GM21786 (cell line): ENCODE data around the gene HBA1.
"Not testable (repeated sequence)": the region's sequence is repeated elsewhere in the genome, so short reads cannot be mapped to it uniquely, and the experiment has no call there.

Experiments
- ATAC-seq: cut with Tn5 transposase; IDR thresholded peaks from one replicate; pipeline ENCODE4 v1.9.1; 2021; ENCODE audit not compliant: unreplicated experiment

HBA1 gene

DNA sequence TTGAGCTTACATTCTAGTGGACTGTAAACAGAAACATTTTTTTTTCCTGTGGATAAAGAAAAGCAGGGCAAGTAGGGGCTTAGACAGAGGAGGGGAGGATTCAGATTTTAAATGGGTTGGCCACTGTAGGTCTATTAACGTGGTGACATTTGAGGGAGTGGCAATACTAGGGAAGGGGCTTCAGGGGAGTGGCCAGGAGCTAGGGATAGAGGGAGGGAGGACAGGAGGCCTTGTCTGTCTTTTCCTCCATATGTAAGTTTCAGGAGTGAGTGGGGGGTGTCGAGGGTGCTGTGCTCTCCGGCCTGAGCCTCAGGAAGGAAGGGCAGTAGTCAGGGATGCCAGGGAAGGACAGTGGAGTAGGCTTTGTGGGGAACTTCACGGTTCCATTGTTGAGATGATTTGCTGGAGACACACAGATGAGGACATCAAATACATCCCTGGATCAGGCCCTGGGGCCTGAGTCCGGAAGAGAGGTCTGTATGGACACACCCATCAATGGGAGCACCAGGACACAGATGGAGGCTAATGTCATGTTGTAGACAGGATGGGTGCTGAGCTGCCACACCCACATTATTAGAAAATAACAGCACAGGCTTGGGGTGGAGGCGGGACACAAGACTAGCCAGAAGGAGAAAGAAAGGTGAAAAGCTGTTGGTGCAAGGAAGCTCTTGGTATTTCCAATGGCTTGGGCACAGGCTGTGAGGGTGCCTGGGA is 17.2 kb upstream of the HBA1 start:
- ATAC-seq: no peak

DNA sequence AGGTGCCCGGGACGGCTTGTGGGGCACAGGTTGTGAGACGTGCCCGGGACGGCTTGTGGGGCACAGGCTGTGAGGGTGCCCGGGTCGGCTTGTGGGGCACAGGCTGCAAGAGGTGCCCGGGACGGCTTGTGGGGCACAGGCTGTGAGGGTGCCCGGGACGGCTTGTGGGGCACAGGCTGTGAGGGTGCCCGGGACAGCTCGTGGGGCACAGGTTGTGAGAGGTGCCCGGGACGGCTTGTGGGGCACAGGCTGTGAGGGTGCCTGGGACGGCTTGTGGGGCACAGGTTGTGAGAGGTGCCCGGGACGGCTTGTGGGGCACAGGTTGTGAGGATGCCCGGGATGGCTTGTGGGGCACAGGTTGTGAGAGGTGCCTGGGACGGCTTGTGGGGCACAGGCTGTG is 16.2 kb upstream of the HBA1 start:
- not testable (repeated sequence) for ATAC-seq

DNA sequence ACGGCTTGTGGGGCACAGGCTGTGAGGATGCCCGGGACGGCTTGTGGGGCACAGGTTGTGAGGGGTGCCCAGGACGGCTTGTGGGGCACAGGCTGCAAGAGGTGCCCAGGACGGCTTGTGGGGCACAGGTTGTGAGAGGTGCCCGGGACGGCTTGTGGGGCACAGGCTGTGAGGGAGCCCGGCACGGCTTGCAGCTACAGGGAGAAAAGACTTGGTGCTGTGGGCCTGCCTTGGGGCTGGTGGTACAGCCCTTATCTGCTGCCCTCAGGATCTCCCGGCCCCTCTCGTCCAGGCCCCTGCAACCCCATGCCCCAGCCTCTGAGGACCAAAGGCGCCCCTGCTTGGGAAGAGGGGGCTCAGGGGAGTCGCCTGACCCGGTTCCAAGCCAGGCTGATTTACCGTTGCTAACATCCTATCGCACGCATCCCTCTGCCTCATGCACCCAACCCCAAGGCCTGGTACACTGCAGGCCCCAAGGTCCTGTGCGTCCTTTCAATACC is 15.7 kb upstream of the HBA1 start:
- ATAC-seq: no peak

DNA sequence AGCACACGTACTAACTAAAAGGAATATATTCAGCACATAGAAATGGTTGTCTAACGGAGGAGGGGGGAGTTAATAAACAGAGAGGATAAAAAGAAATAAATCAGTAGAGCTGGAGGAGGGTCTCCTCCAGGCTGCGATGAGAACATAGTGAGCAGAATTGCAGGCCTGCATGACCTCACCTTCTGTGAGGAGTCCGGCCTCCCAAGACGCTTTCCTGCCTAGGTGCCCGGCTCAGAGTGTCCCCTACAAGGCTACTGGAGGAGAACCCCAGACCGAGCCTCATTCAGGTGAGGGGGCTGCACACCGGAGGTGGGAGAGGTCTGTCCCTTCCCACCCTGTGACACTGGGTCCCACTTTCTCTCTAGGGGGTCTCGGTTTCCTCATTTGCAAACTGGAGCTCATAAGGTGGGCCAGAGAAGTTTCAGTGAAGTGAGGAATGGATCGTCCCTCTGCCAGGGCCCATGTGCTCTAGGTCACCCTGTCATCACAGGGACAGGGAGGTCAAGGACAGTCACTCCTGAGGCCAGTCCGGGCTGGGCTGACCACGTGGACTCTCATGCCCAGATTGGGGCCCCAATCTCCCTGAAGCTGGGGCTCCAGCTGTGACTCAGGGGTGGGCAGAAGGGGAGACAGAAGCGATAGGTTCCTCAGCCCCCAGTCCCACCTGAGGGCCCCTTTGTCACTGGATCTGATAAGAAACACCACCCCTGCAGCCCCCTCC is 14.0 kb upstream of the HBA1 start:
- ATAC-seq: no peak

DNA sequence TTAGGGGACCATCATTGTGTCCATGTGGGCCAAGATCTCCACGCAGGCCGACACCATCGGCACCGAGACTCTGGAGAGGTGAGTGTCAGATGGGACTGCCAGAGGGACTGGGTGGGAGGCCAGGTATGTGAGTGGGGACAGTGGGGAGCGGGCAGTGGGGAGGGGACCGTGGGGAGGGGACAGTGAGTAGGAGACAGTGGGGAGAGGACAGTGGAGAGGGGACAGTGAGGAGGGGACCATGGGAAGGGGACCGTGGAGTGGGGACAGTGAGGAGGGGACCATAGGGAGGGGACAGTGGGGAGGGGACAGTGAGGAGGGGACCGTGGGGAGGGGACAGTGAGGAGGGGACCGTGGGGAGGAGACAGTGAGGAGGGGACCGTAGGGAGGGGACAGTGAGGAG is 13.3 kb upstream of the HBA1 start:
- not testable (repeated sequence) for ATAC-seq

DNA sequence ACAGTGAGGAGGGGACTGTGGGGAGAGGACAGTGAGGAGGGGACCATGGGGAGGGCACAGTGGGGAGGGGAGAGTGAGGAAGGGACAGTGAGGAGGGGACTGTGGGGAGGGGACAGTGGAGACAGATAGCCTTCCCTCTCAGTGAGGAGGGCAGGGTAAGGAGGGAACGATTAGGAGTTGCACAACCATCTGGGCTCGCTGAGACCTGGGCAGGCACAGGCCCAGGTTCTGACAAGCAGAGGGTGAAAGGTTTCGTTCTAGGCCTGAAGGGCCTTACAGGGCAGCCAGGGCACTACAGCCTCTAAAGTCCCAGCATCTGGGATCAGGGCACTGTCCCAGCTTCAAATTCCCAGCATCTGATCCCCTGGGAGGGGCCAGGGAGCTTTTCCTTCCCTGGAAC is 12.8 kb upstream of the HBA1 start:
- ATAC-seq: not testable (repeated sequence)

DNA sequence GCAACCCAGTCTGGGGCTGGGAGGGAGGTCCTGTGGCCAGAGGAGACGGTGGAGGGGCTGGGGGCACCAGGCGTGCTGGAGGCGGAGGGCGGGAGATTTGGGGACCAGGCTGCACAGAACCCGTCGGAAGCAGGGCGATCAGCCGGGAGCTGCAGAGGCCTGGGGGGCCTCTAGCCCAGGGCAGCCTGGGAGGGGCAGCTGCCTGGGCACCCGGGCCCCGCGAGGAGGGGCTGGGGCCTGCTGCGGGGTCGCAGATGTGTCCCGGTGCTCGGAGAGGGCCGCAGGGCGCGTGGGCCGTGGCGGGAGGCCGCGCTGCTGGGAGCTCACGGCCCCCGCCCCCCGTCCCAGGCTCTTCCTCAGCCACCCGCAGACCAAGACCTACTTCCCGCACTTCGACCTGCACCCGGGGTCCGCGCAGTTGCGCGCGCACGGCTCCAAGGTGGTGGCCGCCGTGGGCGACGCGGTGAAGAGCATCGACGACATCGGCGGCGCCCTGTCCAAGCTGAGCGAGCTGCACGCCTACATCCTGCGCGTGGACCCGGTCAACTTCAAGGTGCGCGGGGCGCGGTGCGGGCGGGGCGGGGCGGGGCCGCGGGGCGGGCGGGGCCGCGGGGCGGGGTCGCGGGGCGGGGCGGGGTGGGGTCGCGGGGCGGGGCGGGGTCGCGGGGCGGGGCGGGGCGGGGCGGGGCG is 12.2 kb upstream of the HBA1 start:
- ATAC-seq: not testable (repeated sequence)

DNA sequence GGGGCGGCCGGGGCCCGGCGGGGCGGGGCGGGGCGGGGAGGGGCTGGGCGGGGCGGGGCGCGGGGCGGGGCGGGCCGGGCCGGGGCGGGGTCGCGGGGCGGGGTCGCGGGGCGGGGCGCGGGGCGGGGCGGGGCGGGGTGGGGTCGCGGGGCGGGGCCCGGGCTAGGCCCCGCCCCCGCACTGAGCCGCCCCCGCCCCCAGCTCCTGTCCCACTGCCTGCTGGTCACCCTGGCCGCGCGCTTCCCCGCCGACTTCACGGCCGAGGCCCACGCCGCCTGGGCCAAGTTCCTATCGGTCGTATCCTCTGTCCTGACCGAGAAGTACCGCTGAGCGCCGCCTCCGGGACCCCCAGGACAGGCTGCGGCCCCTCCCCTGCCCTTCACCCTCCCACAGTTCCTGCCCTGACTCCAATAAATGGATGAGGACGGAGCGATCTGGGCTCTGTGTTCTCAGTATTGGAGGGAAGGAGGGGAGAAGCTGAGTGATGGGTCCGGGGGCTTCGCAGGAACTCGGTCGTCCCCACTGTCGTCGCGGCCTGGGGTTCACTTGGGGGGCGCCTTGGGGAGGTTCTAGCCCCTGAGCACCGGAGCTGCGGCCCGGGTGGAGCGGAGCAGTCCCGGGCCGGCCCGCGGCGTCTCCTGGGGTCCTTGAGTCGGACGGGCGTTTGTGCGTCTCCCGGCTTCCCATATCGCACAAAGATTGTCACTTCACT is 11.5 kb upstream of the HBA1 start:
- ATAC-seq: no peak

DNA sequence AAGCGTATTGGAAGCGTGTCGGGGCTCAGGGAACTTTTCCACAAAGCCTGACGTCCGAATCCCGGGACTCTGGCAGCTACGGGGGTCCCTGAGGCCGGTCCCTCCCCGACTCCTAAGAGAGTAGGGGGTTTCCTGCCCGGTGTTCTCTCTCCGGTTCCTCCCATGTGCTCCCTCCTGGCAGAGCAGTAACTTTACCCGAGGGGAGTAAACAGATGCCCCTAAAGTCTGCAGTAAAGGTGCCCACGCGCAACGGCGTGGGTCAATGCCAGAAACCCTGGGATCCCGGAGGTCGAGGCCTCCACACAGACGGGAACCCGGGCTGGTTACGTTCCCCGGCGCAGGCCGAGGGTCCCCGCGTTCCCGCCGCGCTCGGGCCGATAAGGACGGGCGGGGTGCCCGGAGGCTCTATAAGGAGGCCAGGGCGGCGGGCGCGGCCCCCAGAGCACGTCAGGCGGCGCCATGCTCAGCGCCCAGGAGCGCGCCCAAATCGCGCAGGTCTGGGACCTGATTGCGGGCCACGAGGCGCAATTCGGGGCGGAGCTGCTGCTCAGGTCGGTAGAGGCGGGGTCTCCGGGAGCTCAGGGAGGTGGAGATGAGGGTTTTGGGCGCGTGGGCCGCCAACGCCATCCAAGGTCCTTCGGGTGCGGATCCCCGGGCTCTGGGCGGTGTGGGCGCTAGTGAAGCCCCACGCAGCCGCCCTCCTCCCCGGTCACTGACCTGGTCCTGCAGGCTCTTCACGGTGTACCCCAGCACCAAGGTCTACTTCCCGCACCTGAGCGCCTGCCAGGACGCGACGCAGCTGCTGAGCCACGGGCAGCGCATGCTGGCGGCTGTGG is 10.7 kb upstream of the HBA1 start, which contains the start of gene HBM:
Gene HBM (plus strand): TSS at position 440 of the 836 bp plus-strand sequence. CDS start 20 bp downstream, at position 460.
- ATAC-seq: no peak

DNA sequence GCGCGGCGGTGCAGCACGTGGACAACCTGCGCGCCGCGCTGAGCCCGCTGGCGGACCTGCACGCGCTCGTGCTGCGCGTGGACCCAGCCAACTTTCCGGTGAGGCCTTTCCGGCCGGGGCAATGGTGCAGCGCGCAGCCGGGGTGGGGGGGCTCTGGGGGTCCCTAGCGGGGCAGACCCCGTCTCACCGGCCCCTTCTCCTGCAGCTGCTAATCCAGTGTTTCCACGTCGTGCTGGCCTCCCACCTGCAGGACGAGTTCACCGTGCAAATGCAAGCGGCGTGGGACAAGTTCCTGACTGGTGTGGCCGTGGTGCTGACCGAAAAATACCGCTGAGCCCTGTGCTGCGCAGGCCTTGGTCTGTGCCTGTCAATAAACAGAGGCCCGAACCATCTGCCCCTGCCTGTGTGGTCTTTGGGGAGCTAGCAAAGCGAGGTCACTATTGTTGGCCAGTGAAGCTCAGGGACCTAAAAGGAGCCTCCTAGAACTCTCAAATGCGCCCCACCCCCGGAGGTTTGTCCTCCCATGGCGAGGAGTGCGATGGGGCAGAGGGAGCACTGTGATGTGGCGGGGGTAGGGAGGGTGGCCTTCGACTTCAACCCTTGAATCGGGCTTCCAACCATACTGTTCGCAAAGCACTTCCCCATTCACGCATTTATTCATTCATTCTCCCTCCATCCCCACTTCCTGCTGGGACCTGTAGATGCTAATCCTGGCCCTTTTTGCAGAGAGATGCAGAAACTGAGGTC is 9.9 kb upstream of the HBA1 start:
- ATAC-seq: no peak

DNA sequence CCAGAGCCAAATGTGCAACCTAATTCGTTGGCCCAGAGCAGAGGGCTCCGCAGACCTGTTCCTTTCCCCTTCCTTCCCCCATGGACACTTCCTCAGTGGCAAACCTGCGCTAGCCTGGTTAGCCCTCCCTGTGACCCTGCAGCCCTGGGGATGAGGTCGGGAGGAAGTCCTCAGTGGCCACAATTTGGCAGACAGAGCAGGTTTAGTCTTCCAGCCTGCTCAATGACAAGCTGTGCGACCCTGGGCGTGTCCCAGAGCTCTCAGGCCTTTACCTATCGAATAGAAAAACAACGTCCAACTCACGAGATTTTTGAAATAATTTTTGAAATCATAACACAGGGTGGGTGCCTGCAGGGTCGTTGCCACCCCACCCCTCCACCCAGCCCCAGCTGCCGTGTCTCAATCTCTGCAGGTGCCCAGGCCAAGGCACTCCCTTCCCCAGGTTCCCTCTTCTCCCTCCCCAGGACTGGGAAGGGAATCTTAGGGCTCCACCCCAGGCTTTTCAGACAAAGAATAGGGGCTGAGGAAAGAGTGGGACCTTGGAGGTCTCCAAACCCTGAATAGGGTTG is 9.3 kb upstream of the HBA1 start:
- no peak for ATAC-seq

DNA sequence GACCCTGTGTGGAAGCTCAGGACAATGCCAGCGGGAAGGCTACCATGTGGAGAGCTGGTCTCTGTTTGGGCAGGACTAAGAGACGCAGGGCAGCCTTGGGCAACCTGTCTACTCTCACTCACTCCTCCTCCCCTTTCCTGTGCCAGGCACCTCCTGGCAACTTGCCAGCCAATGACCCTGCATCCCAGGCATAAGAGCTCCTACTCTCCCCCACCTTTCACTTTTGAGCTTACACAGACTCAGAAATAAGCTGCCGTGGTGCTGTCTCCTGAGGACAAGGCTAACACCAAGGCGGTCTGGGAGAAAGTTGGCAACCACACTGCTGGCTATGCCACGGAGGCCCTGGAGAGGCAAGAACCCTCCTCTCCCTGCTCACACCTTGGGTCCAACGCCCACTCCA is 8.1 kb upstream of the HBA1 start:
- no peak for ATAC-seq

DNA sequence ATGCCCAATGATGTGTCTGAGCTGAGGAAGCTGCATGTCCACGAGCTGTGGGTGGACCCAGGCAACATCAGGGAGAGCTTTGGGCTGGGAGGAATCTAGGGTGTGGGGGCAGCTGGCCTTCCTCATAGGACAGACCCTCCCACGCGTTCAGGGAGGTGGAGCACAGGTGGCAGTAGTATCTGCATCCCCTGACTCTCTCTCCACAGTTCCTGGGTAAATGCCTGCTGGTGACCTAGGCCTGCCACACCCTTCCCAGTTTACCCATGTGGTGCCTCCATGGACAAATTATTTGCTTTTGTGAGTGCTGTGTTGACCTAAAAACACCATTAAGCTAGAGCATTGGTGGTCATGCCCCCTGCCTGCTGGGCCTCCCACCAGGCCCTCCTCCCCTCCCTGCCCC is 7.5 kb upstream of the HBA1 start:
- ATAC-seq: no peak

DNA sequence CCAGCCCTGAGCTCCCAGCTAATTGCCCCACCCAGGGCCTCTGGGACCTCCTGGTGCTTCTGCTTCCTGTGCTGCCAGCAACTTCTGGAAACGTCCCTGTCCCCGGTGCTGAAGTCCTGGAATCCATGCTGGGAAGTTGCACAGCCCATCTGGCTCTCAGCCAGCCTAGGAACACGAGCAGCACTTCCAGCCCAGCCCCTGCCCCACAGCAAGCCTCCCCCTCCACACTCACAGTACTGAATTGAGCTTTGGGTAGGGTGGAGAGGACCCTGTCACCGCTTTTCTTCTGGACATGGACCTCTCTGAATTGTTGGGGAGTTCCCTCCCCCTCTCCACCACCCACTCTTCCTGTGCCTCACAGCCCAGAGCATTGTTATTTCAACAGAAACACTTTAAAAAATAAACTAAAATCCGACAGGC is 6.4 kb upstream of the HBA1 start:
- not testable (repeated sequence) for ATAC-seq

DNA sequence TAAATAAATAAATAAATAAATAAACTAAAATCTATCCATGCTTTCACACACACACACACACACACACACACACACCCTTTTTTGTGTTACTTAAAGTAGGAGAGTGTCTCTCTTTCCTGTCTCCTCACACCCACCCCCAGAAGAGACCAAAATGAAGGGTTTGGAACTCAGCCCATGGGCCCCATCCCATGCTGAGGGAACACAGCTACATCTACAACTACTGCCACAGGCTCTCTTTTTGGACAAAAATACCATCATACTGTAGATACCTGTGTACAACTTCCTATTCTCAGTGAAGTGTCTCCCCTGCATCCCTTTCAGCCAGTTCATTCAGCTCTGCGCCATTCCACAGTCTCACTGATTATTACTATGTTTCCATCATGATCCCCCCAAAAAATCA is 5.7 kb upstream of the HBA1 start:
- no peak for ATAC-seq

DNA sequence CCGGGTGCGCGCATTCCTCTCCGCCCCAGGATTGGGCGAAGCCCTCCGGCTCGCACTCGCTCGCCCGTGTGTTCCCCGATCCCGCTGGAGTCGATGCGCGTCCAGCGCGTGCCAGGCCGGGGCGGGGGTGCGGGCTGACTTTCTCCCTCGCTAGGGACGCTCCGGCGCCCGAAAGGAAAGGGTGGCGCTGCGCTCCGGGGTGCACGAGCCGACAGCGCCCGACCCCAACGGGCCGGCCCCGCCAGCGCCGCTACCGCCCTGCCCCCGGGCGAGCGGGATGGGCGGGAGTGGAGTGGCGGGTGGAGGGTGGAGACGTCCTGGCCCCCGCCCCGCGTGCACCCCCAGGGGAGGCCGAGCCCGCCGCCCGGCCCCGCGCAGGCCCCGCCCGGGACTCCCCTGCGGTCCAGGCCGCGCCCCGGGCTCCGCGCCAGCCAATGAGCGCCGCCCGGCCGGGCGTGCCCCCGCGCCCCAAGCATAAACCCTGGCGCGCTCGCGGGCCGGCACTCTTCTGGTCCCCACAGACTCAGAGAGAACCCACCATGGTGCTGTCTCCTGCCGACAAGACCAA is 4.0 kb upstream of the HBA1 start, which contains the start of gene HBA2:
Gene HBA2 (plus strand): TSS at position 503 of the 568 bp plus-strand sequence. CDS start 37 bp downstream, at position 540.
- not testable (repeated sequence) for ATAC-seq

DNA sequence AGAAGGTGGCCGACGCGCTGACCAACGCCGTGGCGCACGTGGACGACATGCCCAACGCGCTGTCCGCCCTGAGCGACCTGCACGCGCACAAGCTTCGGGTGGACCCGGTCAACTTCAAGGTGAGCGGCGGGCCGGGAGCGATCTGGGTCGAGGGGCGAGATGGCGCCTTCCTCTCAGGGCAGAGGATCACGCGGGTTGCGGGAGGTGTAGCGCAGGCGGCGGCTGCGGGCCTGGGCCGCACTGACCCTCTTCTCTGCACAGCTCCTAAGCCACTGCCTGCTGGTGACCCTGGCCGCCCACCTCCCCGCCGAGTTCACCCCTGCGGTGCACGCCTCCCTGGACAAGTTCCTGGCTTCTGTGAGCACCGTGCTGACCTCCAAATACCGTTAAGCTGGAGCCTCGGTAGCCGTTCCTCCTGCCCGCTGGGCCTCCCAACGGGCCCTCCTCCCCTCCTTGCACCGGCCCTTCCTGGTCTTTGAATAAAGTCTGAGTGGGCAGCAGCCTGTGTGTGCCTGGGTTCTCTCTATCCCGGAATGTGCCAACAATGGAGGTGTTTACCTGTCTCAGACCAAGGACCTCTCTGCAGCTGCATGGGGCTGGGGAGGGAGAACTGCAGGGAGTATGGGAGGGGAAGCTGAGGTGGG is 3.1 kb upstream of the HBA1 start:
- ATAC-seq: not testable (repeated sequence)
